GM10248 (cell line): ENCODE data around the gene NES.

Source experiments
- CTCF ChIA-PET: fragments of 300-600 bp; sonication (Branson Sonifier 250); formaldehyde crosslinking; extraction: SDS; loops from one replicate; lab custom pipeline; 2021; ENCODE audit warnings: antibody characterized with exemption; lab: Yijun Ruan, JAX
- POLR2A ChIA-PET: fragments of 350-650 bp; sonication (Branson Sonifier 250); formaldehyde crosslinking; extraction: SDS; loops from one replicate; lab custom pipeline; 2020; ENCODE audit warnings: antibody characterized with exemption; lab: Yijun Ruan, JAX
- DNase-seq: peaks from one replicate; pipeline ENCODE4 v3.0.0; 2012; ENCODE audit errors: extremely low spot score
- CTCF ChIP-seq: IDR thresholded peaks from 2 replicates; pipeline ENCODE4 v1.5.1; 2012; ENCODE audit warnings: mild to moderate bottlenecking, low read depth; ENCODE audit errors: extremely low read depth, missing control alignments, control extremely low read depth

Gene NES

GRCh38 chr1:156624814-156625435 is 52.3 kb downstream of the NES start:
- CTCF ChIA-PET: interaction anchor here (0.6 to 17.0 kb wide), 40 partner anchors 8 to 280 kb away, joined by 3 to 305 read pairs (median 4); partner anchors contain the start of genes BCAN, CRABP2, MEF2D and METTL25B
- POLR2A ChIA-PET: interaction anchor here (0.7 to 1.1 kb wide), 2 partner anchors 32 to 102 kb away, joined by 3 read pairs; no protein-coding TSS in a partner anchor
- TF ChIP-seq CTCF: no peak
- DNase-seq: no peak

GRCh38 chr1:156623946-156624813 is 53.0 kb downstream of the NES start:
- POLR2A ChIA-PET: interaction anchor here (0.5 to 1.1 kb wide), 3 partner anchors 24 to 103 kb away, joined by 3 to 4 read pairs (median 3); no protein-coding TSS in a partner anchor
- peak; percentile 68 for DNase-seq
- CTCF ChIA-PET: interaction anchor here (0.7 to 17.0 kb wide), 35 partner anchors 9 to 279 kb away, joined by 3 to 305 read pairs (median 5); partner anchors contain the start of genes BCAN, CRABP2, MEF2D and METTL25B
- peak; percentile 42 for TF ChIP-seq CTCF

- DNase-seq: no peak
- ChIA-PET CTCF (interaction anchor here (1.0 to 17.0 kb wide), 8 partner anchors 9 to 103 kb away, joined by 4 to 305 read pairs (median 28); partner anchors contain the start of genes BCAN, CRABP2 and NES), POLR2A (no interaction called here)
- TF ChIP-seq CTCF: no peak
Observed at GRCh38 chr1:156622581-156623297, 54.5 kb downstream of the NES start.

GRCh38 chr1:156619582-156619955 is 57.6 kb downstream of the NES start:
- no peak for TF ChIP-seq CTCF
- no peak for DNase-seq
- CTCF ChIA-PET: interaction anchor here (1.2 to 17.0 kb wide), 8 partner anchors 8 to 234 kb away, joined by 3 to 305 read pairs (median 8); partner anchors contain the start of genes CRABP2 and GPATCH4
- POLR2A ChIA-PET: no interaction called here

GRCh38 chr1:156618853-156619581 is 58.2 kb downstream of the NES start, which contains the start of gene HAPLN2:
Gene HAPLN2 (plus strand): TSS chr1:156619415. CDS start chr1:156623491, 4,076 bp downstream.
- ChIA-PET POLR2A (no interaction called here), CTCF (interaction anchor here (1.3 to 17.0 kb wide), 6 partner anchors 9 to 108 kb away, joined by 3 to 305 read pairs (median 10); partner anchors contain the start of genes CRABP2 and GPATCH4)
- TF ChIP-seq CTCF: peak; percentile 45
- peak; percentile 27 for DNase-seq
